MCF 10A (cell line): Measurements from ENCODE around the gene P2RY14. TPM values are rescaled to one million over a fixed set of nuclear protein-coding genes. Genes with fewer than 3 reads are reported as not detected.

Source experiments
- BruUV-seq: library from RNA; stranded (reverse); fragments of 400-500 nt; replicated peaks from 2 replicates; lab custom pipeline; 2021; lab: Mats Ljungman, UMichigan
- CTCF ChIA-PET: fragments of 300-600 bp; sonication (Branson Sonifier 250); formaldehyde crosslinking; extraction: SDS; loops from one replicate; lab custom pipeline; 2021; ENCODE audit warnings: antibody characterized with exemption, inconsistent platforms; lab: Yijun Ruan, JAX
- POLR2A ChIA-PET: fragments of 300-600, 350-650 bp; sonication (Branson Sonifier 250); formaldehyde crosslinking; extraction: SDS; loops from one replicate; lab custom pipeline; 2020; ENCODE audit warnings: antibody characterized with exemption, inconsistent platforms; lab: Yijun Ruan, JAX
- DNase-seq: peaks from one replicate; pipeline ENCODE4 v3.0.0-alpha.2; 2018; ENCODE audit not compliant: unreplicated experiment
- H3K27ac Mint-ChIP-seq: one replicate; pipeline ENCODE4 v1.8.0; 2022; ENCODE audit warnings: mild to moderate bottlenecking, low read depth, mixed read lengths; ENCODE audit not compliant: unreplicated experiment
- H3K27me3 Mint-ChIP-seq: one replicate; pipeline ENCODE4 v1.8.0; 2022; ENCODE audit warnings: mixed read lengths; ENCODE audit not compliant: insufficient read depth, unreplicated experiment
- H3K36me3 Mint-ChIP-seq: one replicate; pipeline ENCODE4 v1.8.0; 2022; ENCODE audit warnings: mild to moderate bottlenecking, moderate library complexity, mixed read lengths; ENCODE audit not compliant: insufficient read depth, unreplicated experiment
- H3K4me1 Mint-ChIP-seq: one replicate; pipeline ENCODE4 v1.8.0; 2022; ENCODE audit warnings: mixed read lengths; ENCODE audit not compliant: insufficient read depth, unreplicated experiment
- H3K4me3 Mint-ChIP-seq: one replicate; pipeline ENCODE4 v1.8.0; 2022; ENCODE audit warnings: mild to moderate bottlenecking, moderate library complexity, mixed read lengths; ENCODE audit not compliant: unreplicated experiment
- H3K9me3 Mint-ChIP-seq: one replicate; pipeline ENCODE4 v1.8.0; 2022; ENCODE audit warnings: mixed read lengths; ENCODE audit not compliant: unreplicated experiment
- CTCF ChIP-seq: fragments of 200-600 bp; IDR thresholded peaks from one replicate; pipeline ENCODE4 v1.8.0; 2022; ENCODE audit warnings: antibody characterized with exemption, mild to moderate bottlenecking; ENCODE audit not compliant: unreplicated experiment
- intact Hi-C: fragments of 100-400 bp; cut with micrococcal nuclease; formaldehyde crosslinking; loops from 2 replicates; pipeline ENCODE4 v1.14.1; 2022
- total RNA-seq: library from RNA; stranded (reverse); gene quantifications from 2 replicates; pipeline ENCODE4 v1.2.3, GENCODE V29; 2022

P2RY14 gene
- total RNA-seq, 1 experiment from 2014 or later, result not detected

GRCh38 chr3:151290673-151291072 lies 12.3 kb upstream of the P2RY14 start:
- no TSS peak for BruUV-seq
- intact Hi-C loops, result loop anchor here (1.0 to 2.0 kb wide), 6 partner anchors 37 to 628 kb away; no protein-coding TSS in a partner anchor
- Mint-ChIP-seq H3K4me3 (no peak overlapping the region), H3K27me3 (no peaks in the 10 kb centered on the region), H3K9me3 (no peaks in the 10 kb centered on the region), H3K4me1 (no peaks in the 10 kb centered on the region), H3K36me3 (peaks cover 39% of the 10 kb centered on the region), H3K27ac (no peak overlapping the region)
- DNase-seq, result peak; percentile 56
- CTCF ChIA-PET, result interaction anchor here (1.2 to 3.7 kb wide), 4 partner anchors 16 to 123 kb away, joined by 3 to 26 read pairs (median 10); no protein-coding TSS in a partner anchor
- TF ChIP-seq CTCF, result peak; percentile 75
- POLR2A ChIA-PET, result interaction anchor here (1.7 to 3.0 kb wide), 2 partner anchors 13 to 36 kb away, joined by 3 to 23 read pairs; no protein-coding TSS in a partner anchor

GRCh38 chr3:151289445-151289844 lies 11.1 kb upstream of the P2RY14 start:
- no TSS peak for BruUV-seq
- ChIA-PET POLR2A (interaction anchor here (0.6 to 1.8 kb wide), 4 partner anchors 16 to 121 kb away, joined by 3 to 6 read pairs (median 4); no protein-coding TSS in a partner anchor), CTCF (interaction anchor here (0.5 to 6.4 kb wide), 8 partner anchors 27 to 605 kb away, joined by 3 to 67 read pairs (median 4); partner anchors contain the start of genes ERICH6 and GPR87)
- peaks cover 26% of the 10 kb centered on the region for H3K36me3 Mint-ChIP-seq
- no peak overlapping the region for H3K27ac Mint-ChIP-seq
- no peak overlapping the region for H3K4me3 Mint-ChIP-seq
- no peaks in the 10 kb centered on the region for H3K4me1 Mint-ChIP-seq
- no peaks in the 10 kb centered on the region for H3K9me3 Mint-ChIP-seq
- TF ChIP-seq CTCF, result no peak
- no peaks in the 10 kb centered on the region for H3K27me3 Mint-ChIP-seq
- no peak for DNase-seq
- intact Hi-C loops, result no loop called here

DNA sequence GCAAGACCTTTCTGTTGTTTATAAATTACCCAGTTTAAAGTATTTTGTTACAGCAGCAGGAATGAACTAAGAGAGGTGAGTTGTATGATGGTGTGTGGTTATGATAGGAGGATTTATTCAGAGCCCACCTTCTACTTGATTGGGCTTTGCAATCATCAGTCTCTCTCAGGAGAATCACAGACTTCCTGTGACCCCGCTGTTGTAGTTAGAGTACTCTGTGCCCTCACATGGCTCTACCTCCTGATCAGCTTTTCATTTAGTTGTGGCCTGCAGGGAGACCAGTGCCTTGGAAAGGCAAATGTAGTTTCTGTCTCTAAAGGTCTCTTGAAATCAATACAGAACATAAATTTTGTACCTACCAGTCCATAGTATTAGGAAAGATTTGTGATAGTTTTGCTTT lies 7.6 kb upstream of the P2RY14 start:
- ChIA-PET POLR2A (interaction anchor here (0.7 to 1.6 kb wide), 2 partner anchors 42 to 167 kb away, joined by 3 to 9 read pairs; no protein-coding TSS in a partner anchor), CTCF (interaction anchor here (0.8 to 6.4 kb wide), 6 partner anchors 42 to 151 kb away, joined by 3 to 67 read pairs (median 3); no protein-coding TSS in a partner anchor)
- H3K9me3 Mint-ChIP-seq, result no peaks in the 10 kb centered on the region
- BruUV-seq, result no TSS peak
- no peak for TF ChIP-seq CTCF
- no peak overlapping the region for H3K4me3 Mint-ChIP-seq
- no peaks in the 10 kb centered on the region for H3K4me1 Mint-ChIP-seq
- intact Hi-C loops, result no loop called here
- H3K27me3 Mint-ChIP-seq, result no peaks in the 10 kb centered on the region
- H3K27ac Mint-ChIP-seq, result no peak overlapping the region
- no peaks in the 10 kb centered on the region for H3K36me3 Mint-ChIP-seq
- DNase-seq, result no peak

- no peak overlapping the region for H3K27ac Mint-ChIP-seq
- DNase-seq, result no peak
- BruUV-seq, result no TSS peak
- TF ChIP-seq CTCF, result no peak
- no peaks in the 10 kb centered on the region for H3K4me1 Mint-ChIP-seq
- ChIA-PET CTCF (interaction anchor here (0.6 to 6.4 kb wide), 11 partner anchors 9 to 126 kb away, joined by 3 to 67 read pairs (median 3); no protein-coding TSS in a partner anchor), POLR2A (interaction anchor here (0.6 to 1.3 kb wide), 3 partner anchors 23 to 116 kb away, joined by 3 to 4 read pairs (median 3); no protein-coding TSS in a partner anchor)
- no peaks in the 10 kb centered on the region for H3K36me3 Mint-ChIP-seq
- no peak overlapping the region for H3K4me3 Mint-ChIP-seq
- no peaks in the 10 kb centered on the region for H3K27me3 Mint-ChIP-seq
- no peaks in the 10 kb centered on the region for H3K9me3 Mint-ChIP-seq
- intact Hi-C loops, result loop anchor here (1.0 to 2.0 kb wide), 3 partner anchors 57 to 555 kb away; no protein-coding TSS in a partner anchor
Measured at GRCh38 chr3:151283907-151284461, 5.6 kb upstream of the P2RY14 start.
